Heart left ventricle (tissue), 16 donors: ENCODE results near the gene UGT1A10. TPM values are rescaled to one million over a fixed set of nuclear protein-coding genes. Genes with fewer than 3 reads are reported as not detected.

Experiments
- ATAC-seq, 4 donors: fragments of 200-7000 bp; cut with Tn5 transposase; one replicate each; pipeline ENCODE4 v1.9.1; 2020 to 2022; ENCODE audit warnings: moderate library complexity in 4 of 4, mild to moderate bottlenecking in 3 of 4, moderate number of reproducible peaks in 1 of 4
- DNase-seq, 5 donors: peaks; one replicate each; pipeline ENCODE4 v3.0.0-alpha.2; 2020
- H3K27ac ChIP-seq, 12 donors: fragments of 200-600 bp; sonication (generic) in 4 of 12; one replicate each; pipeline versions ENCODE4 v1.5.0 to v1.8.0; 2016 to 2022; ENCODE audit warnings: mild to moderate bottlenecking in 2 of 12
- H3K27me3 ChIP-seq, 9 donors: fragments of 200-600 bp; sonication (generic) in 2 of 9; one replicate each; pipeline versions ENCODE4 v1.5.1 to v1.8.0; 2016 to 2022; ENCODE audit warnings: mild to moderate bottlenecking in 3 of 9
- H3K36me3 ChIP-seq, 9 donors: fragments of 200-600 bp; sonication (generic) in 2 of 9; one replicate each; pipeline versions ENCODE4 v1.5.0 to v1.8.0; 2018 to 2022; ENCODE audit warnings: mild to moderate bottlenecking in 2 of 9
- H3K4me1 ChIP-seq, 12 donors: fragments of 200-600 bp; sonication (generic) in 4 of 12; one replicate each; pipeline versions ENCODE4 v1.5.0 to v1.8.0; 2016 to 2022; ENCODE audit warnings: mild to moderate bottlenecking in 3 of 12
- H3K4me3 ChIP-seq, 12 donors: fragments of 200-600 bp; sonication (generic) in 4 of 12; one replicate each; pipeline versions ENCODE4 v1.5.0 to v1.8.0; 2017 to 2022; ENCODE audit warnings: mild to moderate bottlenecking in 9 of 12, moderate library complexity in 4 of 12
- H3K9me3 ChIP-seq, 12 donors: fragments of 200-600 bp; sonication (generic) in 4 of 12; one replicate each; pipeline versions ENCODE4 v1.5.0 to v1.8.0; 2016 to 2022; ENCODE audit warnings: mild to moderate bottlenecking in 1 of 12
- POLR2A ChIP-seq, 2 donors: fragments of 450-650 bp; IDR thresholded peaks; one replicate each; pipeline ENCODE4 v1.6.1; 2017; ENCODE audit warnings: antibody characterized with exemption in 2 of 2, mild to moderate bottlenecking in 2 of 2, moderate library complexity in 2 of 2
- WGBS, 4 donors: extraction: QIAGEN DNeasy Blood & Tissue Kit in 2 of 4; methylation state at CpG; one replicate each; pipeline versions ENCODE4 v1.1.5 to v1.1.7; 2013 to 2018; 5-methylcytosine and 5-hydroxymethylcytosine counted together
- intact Hi-C, 10 donors: fragments of 100-400 bp; cut with DNase I; formaldehyde crosslinking; loops; one replicate each; pipeline versions ENCODE4 v1.11.1 to v1.14.2; 2022
- polyA plus RNA-seq, 2 donors: library from polyadenylated mRNA; stranded (reverse); fragments of 200-250 nt; gene quantifications; one replicate each; pipeline ENCODE4 v1.2.3, GENCODE V29; 2013
- total RNA-seq, 9 donors: library from RNA; depleted of rRNA in 2 of 9; stranded (reverse); fragments of >200 nt in 2 of 9; fragmentation: NEBNext Ultra II Directional in 3 of 9; extraction: Animal tissue kit (Norgen Biotek cat#: 25700) in 3 of 9; gene quantifications; one replicate each; pipeline versions ENCODE4 v1.1.0 to v1.2.4, GENCODE V29; 2016 to 2023
- TF ChIP-seq, protein P1 (sequence below), 12 donors: fragments of 200-600 bp; sonication (generic) in 4 of 12; IDR thresholded peaks; one replicate each; pipeline versions ENCODE4 v1.5.0 to v1.8.0; 2018 to 2022; ENCODE audit warnings: antibody characterized with exemption in 12 of 12, mild to moderate bottlenecking in 5 of 12
- donor health status: ischemic (EF 13 %, LVEDD 7.1; RV severe dilation, severe dysfunction).
- donor health status: healthy with polysubstance abuse.
- donor health status: DM: no; HTN: yes; CAD: no.
- donor health status: DM: no; HTN: no; CAD: no.
- donor health status: ischemic (EF 25% LVEDD 6.9; RV normal size, moderate dysfunction).
- donor health status: ischemic (EF 25% LVEDD 5.7; RV mildly dilated, moderate dysfunction).
- donor health status: healthy.
- donor health status: DM: yes; HTN: yes; CAD: no.
- donor health status: ischemic (EF 35%, LVEDD 5.7; RV mildly dilated, moderate dysfunction).
- donor health status: nonischemic (EF 11% LVEDD 7.7; RV severe dilation, severe dysfunction).
- donor health status: DM: yes; HTN: yes; CAD: no.
- donor health status: PGD.
- donor health status: ischemic (EF 29% LVEDD 5.4; RV normal size, mild dysfunction).
- donor health status: nonischemic (EF 23%, LVEDD 6.1; RV moderate dilation, normal function).

UGT1A10 gene
- total and polyA plus RNA-seq, 11 donors, result not detected

DNA sequence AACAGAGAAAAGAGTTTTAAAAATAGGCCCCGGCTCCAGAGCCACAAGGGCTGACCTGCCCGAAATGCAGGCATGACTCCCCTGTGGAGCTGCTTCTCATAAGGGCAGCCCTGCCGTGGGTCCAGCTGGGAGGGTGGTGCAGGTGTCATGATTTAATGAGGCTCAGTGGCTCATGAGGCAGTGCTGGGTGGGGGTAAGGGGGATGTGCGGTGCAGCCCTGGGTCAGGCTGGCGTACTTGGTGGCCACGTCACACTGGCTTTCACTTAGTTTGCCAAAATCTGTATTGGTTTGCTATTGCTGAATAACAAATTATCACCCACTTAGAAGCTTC lies 184.5 kb downstream of the UGT1A10 start:
- intact Hi-C loops, result no loop called here
- ATAC-seq (no peak), DNase-seq (no peak)
- 66 to 83% (median 81%) methylated on average over 6 of the region's 6 CpGs for WGBS, 4 donors
- Histone ChIP-seq H3K4me1 (no peaks in the 10 kb centered on the region), H3K9me3 (peaks cover 0 to 8% (median 0%) of the 10 kb centered on the region in 12 donors), H3K27ac (no peak overlapping the region), H3K4me3 (no peak overlapping the region), H3K27me3 (peaks cover 0 to 6% (median 0%) of the 10 kb centered on the region in 9 donors), H3K36me3 (no peaks in the 10 kb centered on the region)
- no peak for TF ChIP-seq POLR2A (IDR thresholded peaks at IDR 0.05)
- TF ChIP-seq, protein P1, sequence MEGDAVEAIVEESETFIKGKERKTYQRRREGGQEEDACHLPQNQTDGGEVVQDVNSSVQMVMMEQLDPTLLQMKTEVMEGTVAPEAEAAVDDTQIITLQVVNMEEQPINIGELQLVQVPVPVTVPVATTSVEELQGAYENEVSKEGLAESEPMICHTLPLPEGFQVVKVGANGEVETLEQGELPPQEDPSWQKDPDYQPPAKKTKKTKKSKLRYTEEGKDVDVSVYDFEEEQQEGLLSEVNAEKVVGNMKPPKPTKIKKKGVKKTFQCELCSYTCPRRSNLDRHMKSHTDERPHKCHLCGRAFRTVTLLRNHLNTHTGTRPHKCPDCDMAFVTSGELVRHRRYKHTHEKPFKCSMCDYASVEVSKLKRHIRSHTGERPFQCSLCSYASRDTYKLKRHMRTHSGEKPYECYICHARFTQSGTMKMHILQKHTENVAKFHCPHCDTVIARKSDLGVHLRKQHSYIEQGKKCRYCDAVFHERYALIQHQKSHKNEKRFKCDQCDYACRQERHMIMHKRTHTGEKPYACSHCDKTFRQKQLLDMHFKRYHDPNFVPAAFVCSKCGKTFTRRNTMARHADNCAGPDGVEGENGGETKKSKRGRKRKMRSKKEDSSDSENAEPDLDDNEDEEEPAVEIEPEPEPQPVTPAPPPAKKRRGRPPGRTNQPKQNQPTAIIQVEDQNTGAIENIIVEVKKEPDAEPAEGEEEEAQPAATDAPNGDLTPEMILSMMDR (IDR thresholded peaks at IDR 0.05), result no peak

DNA sequence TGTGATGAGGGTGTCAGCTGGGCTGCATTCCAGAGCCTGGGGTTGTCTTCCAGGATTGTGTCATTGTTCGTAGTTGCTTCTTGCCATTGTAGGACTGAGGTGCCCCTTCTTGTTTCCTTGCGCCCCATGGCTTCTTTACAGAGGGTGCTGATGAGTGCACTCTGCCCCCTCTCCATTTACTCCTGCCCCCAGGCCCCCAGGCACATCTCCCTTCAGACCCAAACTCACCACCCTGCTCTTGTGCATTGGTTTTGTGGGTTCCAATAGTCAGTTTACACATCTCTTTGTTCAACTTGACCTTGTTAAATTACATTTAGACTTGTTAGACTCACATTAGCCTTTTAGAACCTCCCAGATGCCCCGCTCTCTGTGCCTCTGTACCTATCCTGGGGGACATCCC lies 184.9 kb downstream of the UGT1A10 start:
- intact Hi-C loops, result no loop called here
- Histone ChIP-seq H3K4me3 (no peak overlapping the region), H3K36me3 (no peaks in the 10 kb centered on the region), H3K27ac (no peak overlapping the region), H3K27me3 (peaks cover 0 to 6% (median 0%) of the 10 kb centered on the region in 9 donors), H3K4me1 (no peaks in the 10 kb centered on the region), H3K9me3 (peaks cover 0 to 9% (median 0%) of the 10 kb centered on the region in 12 donors)
- TF ChIP-seq, protein P1 (IDR thresholded peaks at IDR 0.05), result no peak
- no peak for TF ChIP-seq POLR2A (IDR thresholded peaks at IDR 0.05)
- ATAC-seq, result no peak
- DNase-seq, result no peak
- 85 to 97% (median 91%) methylated on average over 3 of the region's 3 CpGs for WGBS, 4 donors

DNA sequence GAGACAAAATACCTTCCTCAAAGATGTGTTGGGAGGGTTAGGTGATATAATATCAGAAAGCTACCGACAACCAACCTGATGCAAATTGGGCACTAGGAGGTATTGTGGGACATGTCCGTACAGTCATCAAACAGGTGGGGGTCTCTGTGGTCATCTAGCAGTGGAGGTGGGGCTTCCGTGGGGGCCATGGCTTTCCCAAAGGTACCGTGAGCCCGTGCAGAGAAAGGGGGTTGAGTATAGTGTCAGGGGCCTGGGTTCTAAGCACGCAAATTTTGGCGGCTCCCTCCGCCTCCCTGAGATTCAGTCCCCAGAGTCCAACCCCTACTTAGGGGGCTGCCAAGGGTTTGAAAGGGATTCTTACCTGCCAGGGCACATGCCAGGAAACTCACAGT lies 185.5 kb downstream of the UGT1A10 start:
- Histone ChIP-seq H3K27ac (no peak overlapping the region), H3K4me3 (no peak overlapping the region), H3K9me3 (peaks cover 0 to 9% (median 0%) of the 10 kb centered on the region in 12 donors), H3K27me3 (peaks cover 0 to 6% (median 0%) of the 10 kb centered on the region in 9 donors), H3K4me1 (no peaks in the 10 kb centered on the region), H3K36me3 (no peaks in the 10 kb centered on the region)
- intact Hi-C loops, result no loop called here
- no peak for DNase-seq
- 90 to 91% (median 91%) methylated on average over 8 of the region's 8 CpGs for WGBS, 4 donors
- no peak for ATAC-seq
- TF ChIP-seq POLR2A (IDR thresholded peaks at IDR 0.05), result no peak
- TF ChIP-seq, protein P1 (IDR thresholded peaks at IDR 0.05), result no peak

DNA sequence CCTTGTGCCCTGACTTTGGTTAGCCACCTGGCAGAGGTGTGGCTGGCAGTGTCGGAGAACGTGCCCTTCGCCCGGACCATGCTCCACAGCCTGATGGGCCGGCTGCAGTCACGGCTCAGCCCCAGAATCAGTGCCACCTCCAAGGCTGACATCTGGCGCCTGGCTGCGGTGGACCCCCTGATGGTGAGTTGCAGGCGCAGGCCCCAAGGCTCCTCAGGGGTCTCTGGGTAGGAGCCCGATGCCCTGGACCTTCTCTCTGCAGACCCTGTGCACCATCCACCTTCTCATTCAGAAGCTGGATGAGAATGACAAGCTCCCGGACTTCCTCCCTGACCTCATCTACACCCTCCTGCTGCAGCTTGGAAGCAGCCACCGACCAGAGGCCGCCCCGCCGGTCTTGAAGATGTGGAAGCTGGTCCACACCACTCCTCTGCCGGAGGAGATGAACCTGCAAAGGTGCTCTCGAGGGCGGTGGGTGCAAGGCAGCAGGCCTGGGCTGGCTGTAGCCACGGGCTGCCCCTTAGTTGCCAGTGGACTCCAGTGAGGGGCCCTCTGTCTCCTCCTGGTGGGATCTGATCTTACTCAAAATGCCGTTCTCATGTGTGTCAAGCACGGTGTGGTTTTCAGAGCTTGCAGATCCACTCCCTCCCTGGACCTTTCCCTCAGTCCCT lies 186.0 kb downstream of the UGT1A10 start:
- Histone ChIP-seq H3K36me3 (no peaks in the 10 kb centered on the region), H3K4me3 (no peak overlapping the region), H3K27ac (no peak overlapping the region), H3K9me3 (peaks cover 0 to 11% (median 0%) of the 10 kb centered on the region in 12 donors), H3K4me1 (no peaks in the 10 kb centered on the region), H3K27me3 (peaks cover 0 to 6% (median 0%) of the 10 kb centered on the region in 9 donors)
- DNase-seq (no peak), ATAC-seq (no peak)
- intact Hi-C loops, result no loop called here
- 84 to 88% (median 86%) methylated on average over 17 to 21 of the region's 21 CpGs for WGBS, 4 donors
- TF ChIP-seq POLR2A (IDR thresholded peaks at IDR 0.05), result no peak

Other genes with a start within 250 kb of the UGT1A10 start
- 10 to 100 TPM; 13.7 to 21.8 (median 20.2) TPM for gene USP40, start 69.7 kb upstream of the UGT1A10 start, total RNA-seq
- 10 to 100 TPM; 11.1 to 17.3 TPM for gene USP40, start 69.7 kb upstream of the UGT1A10 start, polyA plus RNA-seq
- gene UGT1A8, start 18.8 kb upstream of the UGT1A10 start, total RNA-seq, result not detected
- not detected for gene UGT1A8, start 18.8 kb upstream of the UGT1A10 start, polyA plus RNA-seq
- not detected for gene UGT1A9, start 35.5 kb downstream of the UGT1A10 start, total RNA-seq
- gene UGT1A9, start 35.5 kb downstream of the UGT1A10 start, polyA plus RNA-seq, result not detected
- not detected for gene UGT1A7, start 45.5 kb downstream of the UGT1A10 start, total RNA-seq
- gene UGT1A7, start 45.5 kb downstream of the UGT1A10 start, polyA plus RNA-seq, result not detected
- not detected for gene UGT1A6, start 56.4 kb downstream of the UGT1A10 start, total RNA-seq
- gene UGT1A6, start 56.4 kb downstream of the UGT1A10 start, polyA plus RNA-seq, result not detected
- gene UGT1A5, start 76.5 kb downstream of the UGT1A10 start, total RNA-seq, result not detected
- gene UGT1A5, start 76.5 kb downstream of the UGT1A10 start, polyA plus RNA-seq, result not detected
- gene UGT1A4, start 82.3 kb downstream of the UGT1A10 start, total RNA-seq, result not detected
- gene UGT1A4, start 82.3 kb downstream of the UGT1A10 start, polyA plus RNA-seq, result not detected
- gene UGT1A3, start 92.6 kb downstream of the UGT1A10 start, total RNA-seq, result not detected
- not detected for gene UGT1A3, start 92.6 kb downstream of the UGT1A10 start, polyA plus RNA-seq
- not detected for gene UGT1A1, start 123.8 kb downstream of the UGT1A10 start, total RNA-seq
- gene UGT1A1, start 123.8 kb downstream of the UGT1A10 start, polyA plus RNA-seq, result under 1 TPM in 1 of 2 donors, not detected in 1; 0.03 TPM
- gene MROH2A, start 141.9 kb downstream of the UGT1A10 start, total RNA-seq, result under 1 TPM in 1 of 9 donors, not detected in 8; 0.75 TPM
- not detected for gene MROH2A, start 141.9 kb downstream of the UGT1A10 start, polyA plus RNA-seq
- 1 to 10 TPM in 1 of 9 donors, under 1 TPM in 5, not detected in 3; 0.10 to 8.4 (median 0.48) TPM for gene HJURP, start 218.1 kb downstream of the UGT1A10 start, total RNA-seq
- under 1 TPM; 0.08 to 0.10 TPM for gene HJURP, start 218.1 kb downstream of the UGT1A10 start, polyA plus RNA-seq